Measurements from ENCODE around the gene SORT1.
"Not testable (repeated sequence)": the region's sequence is repeated elsewhere in the genome, so short reads cannot be mapped to it uniquely, and the experiment has no call there.

Gene SORT1

GRCh38 chr1:109396871-109397580 is 692 bp downstream of the SORT1 start:
- DNase-seq: peak; percentile 35 to 67 (median 65)

- DNase-seq: no peak
Observed at GRCh38 chr1:109396513-109396839, 1.2 kb downstream of the SORT1 start.

GRCh38 chr1:109395602-109396512 is 1.9 kb downstream of the SORT1 start:
- peak in 2 of 3 donors; percentile 64 to 65 for DNase-seq

GRCh38 chr1:109395282-109395599 is 2.5 kb downstream of the SORT1 start:
- not testable (repeated sequence) for DNase-seq

- peak in 2 of 3 donors; percentile 6 to 26 for DNase-seq
Observed at GRCh38 chr1:109394591-109395281, 3.0 kb downstream of the SORT1 start.

GRCh38 chr1:109393617-109394233 is 4.0 kb downstream of the SORT1 start:
- no peak for DNase-seq

- peak; percentile 35 to 55 (median 50) for DNase-seq
Observed at GRCh38 chr1:109392788-109393616, 4.7 kb downstream of the SORT1 start.

GRCh38 chr1:109392037-109392787 is 5.5 kb downstream of the SORT1 start:
- peak in 2 of 3 donors; percentile 15 to 47 for DNase-seq

- DNase-seq: peak in 2 of 3 donors; percentile 64 to 77
Observed at GRCh38 chr1:109391626-109392025, 6.1 kb downstream of the SORT1 start.

GRCh38 chr1:109391157-109391556 is 6.6 kb downstream of the SORT1 start:
- DNase-seq: peak; percentile 32 to 75 (median 60)

GRCh38 chr1:109389638-109390341 is 7.9 kb downstream of the SORT1 start:
- peak; percentile 71 to 86 (median 72) for DNase-seq

- DNase-seq: peak in 1 of 3 donors; percentile 13
Observed at GRCh38 chr1:109388884-109389637, 8.7 kb downstream of the SORT1 start.

- peak in 1 of 3 donors; percentile 18 for DNase-seq
Observed at GRCh38 chr1:109388208-109388711, 9.5 kb downstream of the SORT1 start.

- DNase-seq: no peak
Observed at GRCh38 chr1:109386054-109386717, 11.5 kb downstream of the SORT1 start.

- no peak for DNase-seq
Observed at GRCh38 chr1:109385417-109385816, 12.3 kb downstream of the SORT1 start.

- peak in 1 of 3 donors; percentile 18 for DNase-seq
Observed at GRCh38 chr1:109383854-109384253, 13.9 kb downstream of the SORT1 start.

GRCh38 chr1:109383087-109383779 is 14.5 kb downstream of the SORT1 start:
- no peak for DNase-seq

GRCh38 chr1:109381573-109381972 is 16.1 kb downstream of the SORT1 start:
- no peak for DNase-seq

All from suppressor macrophage treated with lipopolysaccharide for 1 hour (primary cell).